Gastroesophageal sphincter (tissue), 4 donors: ENCODE results near the gene ZBTB43. TPM values are rescaled to one million over a fixed set of nuclear protein-coding genes. Genes with fewer than 3 reads are reported as not detected.

ENCODE experiments used
- ATAC-seq: fragments of 150-250 bp; one replicate; pipeline ENCODE4 v1.9.1; 2016; ENCODE audit warnings: mild to moderate bottlenecking, moderate library complexity
- H3K27ac ChIP-seq, 4 donors: fragments of 200-600 bp; sonication (generic) in 3 of 4; 1 replicate in 3 of 4; 2 replicates in 1 of 4; pipeline ENCODE4 v1.5.1; 2016 to 2019
- H3K27me3 ChIP-seq: fragments of 200-600 bp; sonication (generic); one replicate; pipeline ENCODE4 v1.5.1; 2019
- H3K36me3 ChIP-seq, 2 donors: fragments of 200-600 bp; sonication (generic); one replicate each; pipeline ENCODE4 v1.5.1; 2019; ENCODE audit warnings: control low read depth in 1 of 2
- H3K4me1 ChIP-seq, 3 donors: fragments of 200-600 bp; sonication (generic); 1 replicate in 2 of 3; 2 replicates in 1 of 3; pipeline ENCODE4 v1.5.1; 2016 to 2019; ENCODE audit warnings: control low read depth in 2 of 3
- H3K4me3 ChIP-seq, 2 donors: fragments of 200-600 bp; sonication (generic); one replicate each; pipeline ENCODE4 v1.5.1; 2019; ENCODE audit warnings: mild to moderate bottlenecking in 1 of 2, moderate library complexity in 1 of 2
- H3K9me3 ChIP-seq, 3 donors: fragments of 200-600 bp; sonication (generic); one replicate each; pipeline ENCODE4 v1.5.1; 2017 to 2019; ENCODE audit warnings: control low read depth in 2 of 3
- EP300 ChIP-seq: sonication (generic); formaldehyde crosslinking; IDR thresholded peaks from one replicate; pipeline ENCODE4 v1.6.1; 2017; ENCODE audit warnings: antibody characterized with exemption, mild to moderate bottlenecking
- POLR2A ChIP-seq, 2 donors: fragments of 450-650 bp; IDR thresholded peaks; one replicate each; pipeline ENCODE4 v1.6.1; 2017; ENCODE audit warnings: antibody characterized with exemption in 2 of 2, mild to moderate bottlenecking in 2 of 2, moderate library complexity in 1 of 2
- POLR2AphosphoS5 ChIP-seq: sonication (generic); formaldehyde crosslinking; IDR thresholded peaks from one replicate; pipeline ENCODE4 v1.6.1; 2017; ENCODE audit warnings: antibody characterized with exemption
- WGBS, 2 donors: methylation state at CpG; one replicate each; pipeline ENCODE4 v1.1.5; 2018; ENCODE audit warnings: low coverage in 1 of 2; 5-methylcytosine and 5-hydroxymethylcytosine counted together
- total RNA-seq, 4 donors: library from RNA; depleted of rRNA; stranded (reverse); fragments of >200 nt; gene quantifications; one replicate each; pipeline ENCODE4 v1.1.0, GENCODE V29; 2016
- TF ChIP-seq, protein P1 (sequence below), 4 experiments: fragments of 200-600 bp in 2 of 4; fragments of 450-650 bp in 2 of 4; sonication (generic) in 1 of 4; IDR thresholded peaks; one replicate each; pipeline ENCODE4 v1.5.1; 2017 to 2019; ENCODE audit warnings: antibody characterized with exemption in 4 of 4, mild to moderate bottlenecking in 2 of 4, moderate library complexity in 2 of 4

The ZBTB43 gene
- total RNA-seq, 4 donors from 2014 or later: 9.7 to 12.3 (median 10.7) TPM

GRCh38 chr9:126852086-126852688 lies 47.3 kb downstream of the ZBTB43 start:
- WGBS, 2 donors: 52 to 60% methylated on average over 2 to 3 of the region's 3 CpGs
- no peak for TF ChIP-seq EP300
- TF ChIP-seq POLR2A (IDR thresholded peaks at IDR 0.05): no peak
- no peak for TF ChIP-seq POLR2AphosphoS5
- TF ChIP-seq, protein P1, sequence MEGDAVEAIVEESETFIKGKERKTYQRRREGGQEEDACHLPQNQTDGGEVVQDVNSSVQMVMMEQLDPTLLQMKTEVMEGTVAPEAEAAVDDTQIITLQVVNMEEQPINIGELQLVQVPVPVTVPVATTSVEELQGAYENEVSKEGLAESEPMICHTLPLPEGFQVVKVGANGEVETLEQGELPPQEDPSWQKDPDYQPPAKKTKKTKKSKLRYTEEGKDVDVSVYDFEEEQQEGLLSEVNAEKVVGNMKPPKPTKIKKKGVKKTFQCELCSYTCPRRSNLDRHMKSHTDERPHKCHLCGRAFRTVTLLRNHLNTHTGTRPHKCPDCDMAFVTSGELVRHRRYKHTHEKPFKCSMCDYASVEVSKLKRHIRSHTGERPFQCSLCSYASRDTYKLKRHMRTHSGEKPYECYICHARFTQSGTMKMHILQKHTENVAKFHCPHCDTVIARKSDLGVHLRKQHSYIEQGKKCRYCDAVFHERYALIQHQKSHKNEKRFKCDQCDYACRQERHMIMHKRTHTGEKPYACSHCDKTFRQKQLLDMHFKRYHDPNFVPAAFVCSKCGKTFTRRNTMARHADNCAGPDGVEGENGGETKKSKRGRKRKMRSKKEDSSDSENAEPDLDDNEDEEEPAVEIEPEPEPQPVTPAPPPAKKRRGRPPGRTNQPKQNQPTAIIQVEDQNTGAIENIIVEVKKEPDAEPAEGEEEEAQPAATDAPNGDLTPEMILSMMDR (IDR thresholded peaks at IDR 0.05): no peak
- H3K9me3 ChIP-seq: no peaks in the 10 kb centered on the region
- no peak overlapping the region for H3K4me3 ChIP-seq
- no peak overlapping the region for H3K27ac ChIP-seq
- no peaks in the 10 kb centered on the region for H3K4me1 ChIP-seq
- H3K36me3 ChIP-seq: no peaks in the 10 kb centered on the region
- ATAC-seq: no peak
- H3K27me3 ChIP-seq: peaks cover 12% of the 10 kb centered on the region

- no peaks in the 10 kb centered on the region for H3K9me3 ChIP-seq
- TF ChIP-seq, protein P1 (IDR thresholded peaks at IDR 0.05): no peak
- TF ChIP-seq POLR2A (IDR thresholded peaks at IDR 0.05) (no peak), EP300 (no peak), POLR2AphosphoS5 (no peak)
- WGBS, 2 donors: 82% methylated on average over 3 of the region's 5 CpGs; no CpG with 5 or more reads in 1 of the 2 donors
- no peak for ATAC-seq
- no peaks in the 10 kb centered on the region for H3K36me3 ChIP-seq
- no peak overlapping the region for H3K27ac ChIP-seq
- H3K4me1 ChIP-seq: no peaks in the 10 kb centered on the region
- peaks cover 12% of the 10 kb centered on the region for H3K27me3 ChIP-seq
- no peak overlapping the region for H3K4me3 ChIP-seq
Observed at GRCh38 chr9:126853667-126854066, 48.8 kb downstream of the ZBTB43 start.

GRCh38 chr9:126854734-126855133 lies 49.9 kb downstream of the ZBTB43 start:
- Histone ChIP-seq H3K4me3 (no peak overlapping the region), H3K36me3 (no peaks in the 10 kb centered on the region), H3K4me1 (peaks cover 0 to 4% (median 1%) of the 10 kb centered on the region in 3 donors), H3K9me3 (no peaks in the 10 kb centered on the region), H3K27ac (no peak overlapping the region), H3K27me3 (peaks cover 12% of the 10 kb centered on the region)
- 29 to 51% methylated on average over 6 to 7 of the region's 7 CpGs for WGBS, 2 donors
- TF ChIP-seq POLR2AphosphoS5 (no peak), POLR2A (IDR thresholded peaks at IDR 0.05) (no peak), EP300 (no peak)
- TF ChIP-seq, protein P1 (IDR thresholded peaks at IDR 0.05): no peak
- ATAC-seq: no peak

DNA sequence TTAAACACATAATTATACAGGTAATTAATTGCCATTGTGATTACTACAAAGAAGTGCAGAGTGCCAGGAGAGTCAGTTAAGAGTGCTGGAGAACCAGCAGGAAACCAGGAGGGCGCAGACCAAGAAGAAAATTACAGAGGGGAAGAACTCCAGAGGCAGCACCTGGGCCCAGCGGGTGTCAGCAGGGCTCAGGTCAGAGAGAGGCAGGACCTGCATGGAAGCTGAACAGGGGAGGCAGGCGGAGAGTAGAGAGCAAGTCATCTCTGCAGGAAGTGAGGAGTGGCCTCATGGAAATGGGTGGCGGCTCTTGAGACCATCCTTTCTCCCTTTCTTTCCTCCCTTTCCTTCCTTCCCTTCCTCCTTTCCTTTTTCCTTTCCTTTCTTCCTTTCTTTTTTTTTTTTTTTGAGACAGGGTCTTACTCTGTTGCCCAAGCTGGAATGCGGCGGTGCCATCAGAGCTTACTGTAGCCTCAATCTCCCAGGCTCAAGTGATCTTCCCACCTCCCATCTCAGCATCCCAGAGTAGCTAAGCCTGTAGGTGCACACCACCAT lies 51.6 kb downstream of the ZBTB43 start:
- Histone ChIP-seq H3K4me3 (no peak overlapping the region), H3K9me3 (no peaks in the 10 kb centered on the region), H3K27ac (no peak overlapping the region), H3K27me3 (peaks cover 12% of the 10 kb centered on the region), H3K36me3 (no peaks in the 10 kb centered on the region), H3K4me1 (peaks cover 0 to 12% (median 4%) of the 10 kb centered on the region in 3 donors)
- no peak for ATAC-seq
- WGBS, 2 donors: 73 to 90% methylated on average over 2 to 6 of the region's 6 CpGs
- TF ChIP-seq EP300 (no peak), POLR2AphosphoS5 (no peak), POLR2A (IDR thresholded peaks at IDR 0.05) (no peak)
- TF ChIP-seq, protein P1 (IDR thresholded peaks at IDR 0.05): no peak
